PC-3 (cell line): ENCODE measurements around the gene C15orf39. TPM values are rescaled to one million over a fixed set of nuclear protein-coding genes. Genes with fewer than 3 reads are reported as not detected.

Source experiments
- ATAC-seq: fragments of 200-7000 bp; cut with Tn5 transposase; 2 replicates; pipeline ENCODE4 v1.9.1; 2020; ENCODE audit warnings: mild to moderate bottlenecking, moderate library complexity
- BruUV-seq: library from RNA; stranded (reverse); fragments of 400-500 nt; replicated peaks from 2 replicates; lab custom pipeline; 2021; lab: Mats Ljungman, UMichigan
- CTCF ChIA-PET: fragments of 300-600 bp; sonication (Branson Sonifier 250); formaldehyde crosslinking; loops from one replicate; lab custom pipeline; 2022; ENCODE audit warnings: antibody characterized with exemption; lab: Charles Lee
- POLR2A ChIA-PET: fragments of 300-600 bp; sonication (Branson Sonifier 250); formaldehyde crosslinking; loops from one replicate; lab custom pipeline; 2022; ENCODE audit warnings: antibody characterized with exemption; ENCODE audit not compliant: unreplicated experiment; lab: Charles Lee
- DNase-seq: peaks from one replicate; pipeline ENCODE4 v3.0.0-alpha.2; 2015
- H2AFZ ChIP-seq: fragments of 300-600 bp; sonication (generic); 2 replicates; pipeline ENCODE4 v1.6.0; 2016; ENCODE audit warnings: antibody characterized with exemption, low read length
- H3F3A ChIP-seq: fragments of 300-600 bp; sonication (generic); one replicate; pipeline ENCODE4 v1.6.0; 2017; ENCODE audit warnings: antibody characterized with exemption, low read length, control low read depth, mild to moderate bottlenecking; ENCODE audit not compliant: unreplicated experiment
- H3K27ac ChIP-seq: fragments of 300-600 bp; sonication (generic); 2 replicates; pipeline ENCODE4 v1.5.1; 2016; ENCODE audit warnings: mild to moderate bottlenecking, low read length
- H3K27me3 ChIP-seq: fragments of 300-600 bp; sonication (generic); 2 replicates; pipeline ENCODE4 v1.6.1; 2016; ENCODE audit warnings: low read length, mixed read lengths
- H3K36me3 ChIP-seq: fragments of 300-600 bp; sonication (generic); 2 replicates; pipeline ENCODE4 v1.6.1; 2016; ENCODE audit warnings: low read depth, mixed run types, low read length, mixed read lengths
- H3K4me1 ChIP-seq: fragments of 300-600 bp; sonication (generic); 2 replicates; pipeline ENCODE4 v1.5.1; 2016; ENCODE audit warnings: low read length; ENCODE audit not compliant: insufficient read depth
- H3K4me2 ChIP-seq: fragments of 300-600 bp; sonication (generic); 2 replicates; pipeline ENCODE4 v1.6.0; 2016; ENCODE audit warnings: low read length
- H3K4me3 ChIP-seq: fragments of 300-600 bp; sonication (generic); 2 replicates; pipeline ENCODE4 v1.5.1; 2016; ENCODE audit warnings: mild to moderate bottlenecking, low read length, mixed read lengths
- H3K79me2 ChIP-seq: fragments of 300-600 bp; sonication (generic); 2 replicates; pipeline ENCODE4 v1.6.1; 2017; ENCODE audit warnings: low read length, mixed read lengths
- H3K9ac ChIP-seq: fragments of 300-600 bp; sonication (generic); 2 replicates; pipeline ENCODE4 v1.6.0; 2016; ENCODE audit warnings: mild to moderate bottlenecking, low read length
- H3K9me2 ChIP-seq: fragments of 300-600 bp; sonication (generic); replicated peaks from 2 replicates; pipeline ENCODE4 v1.6.1; 2016; ENCODE audit warnings: mixed run types, low read length, mixed read lengths
- H3K9me3 ChIP-seq: fragments of 300-600 bp; sonication (generic); 2 replicates; pipeline ENCODE4 v1.6.1; 2016; ENCODE audit warnings: low read length, mixed read lengths
- H4K20me1 ChIP-seq: fragments of 300-600 bp; sonication (generic); 2 replicates; pipeline ENCODE4 v1.6.1; 2016; ENCODE audit warnings: low read length, mixed read lengths
- EZH2 ChIP-seq: fragments of 300-600 bp; sonication (generic); IDR thresholded peaks from one replicate; pipeline ENCODE4 v1.6.1; 2017; ENCODE audit warnings: antibody characterized with exemption, mild to moderate bottlenecking, low read length; ENCODE audit not compliant: unreplicated experiment
- EZH2phosphoT487 ChIP-seq: fragments of 300-600 bp; sonication (generic); IDR thresholded peaks from 2 replicates; pipeline ENCODE4 v1.6.1; 2018; ENCODE audit warnings: mild to moderate bottlenecking, antibody characterized with exemption, low read length, borderline replicate concordance
- intact Hi-C: fragments of 100-400 bp; cut with micrococcal nuclease; formaldehyde crosslinking; loops from 2 replicates; pipeline ENCODE4 v1.9.0; 2023
- total RNA-seq: library from RNA; depleted of rRNA; stranded (reverse); fragments of >200 nt; gene quantifications from 2 replicates; pipeline ENCODE4 v1.2.3, GENCODE V29; 2014
- TF ChIP-seq, protein P1 (sequence below): fragments of 300-600 bp; sonication (generic); conservative IDR thresholded peaks from 2 replicates; pipeline ENCODE4 v1.5.1; 2017; ENCODE audit warnings: antibody characterized with exemption, low read depth, mild to moderate bottlenecking, low read length

The C15orf39 gene
- total RNA-seq, 1 experiment from 2014 or later, result 23.8 TPM

DNA sequence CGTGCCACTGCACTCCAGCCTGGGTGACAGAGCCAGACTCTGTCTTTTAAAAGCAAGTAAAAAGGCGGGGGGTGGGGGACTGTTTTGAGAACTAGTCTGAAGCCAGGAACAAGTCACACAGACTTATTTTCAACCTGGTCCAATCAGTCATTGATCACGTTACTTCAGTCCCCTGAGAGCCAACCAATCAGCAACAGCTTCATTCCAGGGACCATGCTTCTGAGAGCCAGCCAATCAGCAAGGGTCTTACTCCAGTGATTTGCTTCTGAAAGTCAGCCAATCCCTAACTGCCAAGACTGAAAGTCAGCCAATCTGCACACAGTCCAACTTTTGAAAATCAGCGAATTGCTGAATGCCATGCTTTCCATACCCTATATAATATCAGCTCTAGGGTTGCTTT lies 48.6 kb upstream of the C15orf39 start:
- POLR2A ChIA-PET, result interaction anchor here (0.5 kb wide), 1 partner anchor 1225 kb away, joined by 4 read pairs; no protein-coding TSS in a partner anchor
- H4K20me1 ChIP-seq, result no peaks in the 10 kb centered on the region
- H3K9me2 ChIP-seq, result no peaks in the 10 kb centered on the region
- H3K4me2 ChIP-seq, result no peak overlapping the region
- CTCF ChIA-PET, result no interaction called here
- H3K4me1 ChIP-seq, result peaks cover 13% of the 10 kb centered on the region
- TF ChIP-seq, protein P1, sequence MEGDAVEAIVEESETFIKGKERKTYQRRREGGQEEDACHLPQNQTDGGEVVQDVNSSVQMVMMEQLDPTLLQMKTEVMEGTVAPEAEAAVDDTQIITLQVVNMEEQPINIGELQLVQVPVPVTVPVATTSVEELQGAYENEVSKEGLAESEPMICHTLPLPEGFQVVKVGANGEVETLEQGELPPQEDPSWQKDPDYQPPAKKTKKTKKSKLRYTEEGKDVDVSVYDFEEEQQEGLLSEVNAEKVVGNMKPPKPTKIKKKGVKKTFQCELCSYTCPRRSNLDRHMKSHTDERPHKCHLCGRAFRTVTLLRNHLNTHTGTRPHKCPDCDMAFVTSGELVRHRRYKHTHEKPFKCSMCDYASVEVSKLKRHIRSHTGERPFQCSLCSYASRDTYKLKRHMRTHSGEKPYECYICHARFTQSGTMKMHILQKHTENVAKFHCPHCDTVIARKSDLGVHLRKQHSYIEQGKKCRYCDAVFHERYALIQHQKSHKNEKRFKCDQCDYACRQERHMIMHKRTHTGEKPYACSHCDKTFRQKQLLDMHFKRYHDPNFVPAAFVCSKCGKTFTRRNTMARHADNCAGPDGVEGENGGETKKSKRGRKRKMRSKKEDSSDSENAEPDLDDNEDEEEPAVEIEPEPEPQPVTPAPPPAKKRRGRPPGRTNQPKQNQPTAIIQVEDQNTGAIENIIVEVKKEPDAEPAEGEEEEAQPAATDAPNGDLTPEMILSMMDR, result no peak
- TF ChIP-seq EZH2 (no peak), EZH2phosphoT487 (no peak)
- DNase-seq (peak; percentile 55), ATAC-seq (no peak)
- H3K36me3 ChIP-seq, result no peaks in the 10 kb centered on the region
- no peak overlapping the region for H3K4me3 ChIP-seq
- H3F3A ChIP-seq, result peaks cover 5% of the 10 kb centered on the region
- no peaks in the 10 kb centered on the region for H3K27me3 ChIP-seq
- no TSS peak for BruUV-seq
- no peak overlapping the region for H3K9ac ChIP-seq
- no peak overlapping the region for H3K27ac ChIP-seq
- intact Hi-C loops, result no loop called here
- H3K79me2 ChIP-seq, result no peaks in the 10 kb centered on the region
- H2AFZ ChIP-seq, result no peak overlapping the region
- no peaks in the 10 kb centered on the region for H3K9me3 ChIP-seq

- H3K79me2 ChIP-seq, result no peaks in the 10 kb centered on the region
- H3K4me3 ChIP-seq, result no peak overlapping the region
- peaks cover 5% of the 10 kb centered on the region for H3F3A ChIP-seq
- BruUV-seq, result no TSS peak
- TF ChIP-seq, protein P1, result no peak
- no peak for TF ChIP-seq EZH2
- no peak for TF ChIP-seq EZH2phosphoT487
- no peaks in the 10 kb centered on the region for H3K27me3 ChIP-seq
- no peak overlapping the region for H3K4me2 ChIP-seq
- peaks cover 13% of the 10 kb centered on the region for H3K4me1 ChIP-seq
- no peaks in the 10 kb centered on the region for H4K20me1 ChIP-seq
- H3K36me3 ChIP-seq, result no peaks in the 10 kb centered on the region
- no peak for DNase-seq
- ChIA-PET POLR2A (no interaction called here), CTCF (no interaction called here)
- intact Hi-C loops, result no loop called here
- H3K27ac ChIP-seq, result no peak overlapping the region
- H3K9me2 ChIP-seq, result no peaks in the 10 kb centered on the region
- no peak overlapping the region for H3K9ac ChIP-seq
- H2AFZ ChIP-seq, result no peak overlapping the region
- ATAC-seq, result no peak
- H3K9me3 ChIP-seq, result no peaks in the 10 kb centered on the region
Measured at GRCh38 chr15:75153565-75154276, 48.0 kb upstream of the C15orf39 start.

DNA sequence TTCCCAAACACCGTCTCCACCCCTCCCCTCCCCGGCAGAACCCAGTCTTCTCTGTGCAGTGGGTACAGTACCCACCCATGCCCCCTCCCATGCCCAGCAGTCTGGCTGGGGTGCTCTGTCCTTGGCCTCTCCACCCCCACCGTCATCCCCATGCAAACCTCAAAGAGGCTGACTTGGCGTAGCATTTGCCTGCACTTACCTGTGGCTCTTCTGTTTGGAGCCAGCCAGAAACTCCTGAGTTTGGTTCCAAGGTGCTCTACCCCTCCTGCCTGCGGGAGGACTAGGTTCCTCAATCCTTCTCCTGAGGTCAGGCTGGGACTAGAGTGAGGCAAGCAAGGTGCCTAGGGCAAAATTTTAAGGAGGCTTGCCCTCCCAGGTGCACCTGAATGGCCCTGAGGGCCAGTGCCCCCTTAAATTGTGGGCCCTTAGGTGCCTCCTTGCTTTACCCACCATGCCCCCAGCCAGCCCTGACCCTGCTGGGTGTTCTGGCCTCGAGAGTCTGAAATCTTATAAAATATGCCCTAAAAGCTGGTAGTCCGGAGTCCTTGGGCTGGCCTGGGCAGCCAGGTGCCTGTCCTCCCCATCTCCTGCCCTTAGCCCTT lies 47.1 kb upstream of the C15orf39 start:
- no TSS peak for BruUV-seq
- Histone ChIP-seq H3K27me3 (no peaks in the 10 kb centered on the region), H2AFZ (no peak overlapping the region), H3K9me2 (no peaks in the 10 kb centered on the region), H3K9ac (no peak overlapping the region), H3K4me2 (no peak overlapping the region), H3K4me3 (no peak overlapping the region), H3K79me2 (no peaks in the 10 kb centered on the region), H3F3A (peaks cover 1% of the 10 kb centered on the region), H3K36me3 (no peaks in the 10 kb centered on the region), H3K27ac (no peak overlapping the region), H4K20me1 (no peaks in the 10 kb centered on the region), H3K4me1 (peaks cover 8% of the 10 kb centered on the region), H3K9me3 (no peaks in the 10 kb centered on the region)
- ChIA-PET CTCF (no interaction called here), POLR2A (no interaction called here)
- TF ChIP-seq, protein P1, result no peak
- TF ChIP-seq EZH2phosphoT487, result no peak
- TF ChIP-seq EZH2, result no peak
- no peak for ATAC-seq
- intact Hi-C loops, result no loop called here
- no peak for DNase-seq
